ENCODE results near the gene ZRANB1. TPM values are rescaled to one million over a fixed set of nuclear protein-coding genes. Genes with fewer than 3 reads are reported as not detected.

Gene ZRANB1
- total and polyA plus RNA-seq, 2 of the 4 experiments (the other 2 are of a cell fraction): 11.2 to 24.7 TPM

- Histone ChIP-seq H2BK15ac (ENCODE audit: low read depth, low read length) (no peak overlapping the region), H3K18ac (ENCODE audit: low read depth, low read length) (no peak overlapping the region), H3K27me3 (ENCODE audit: control insufficient read depth, insufficient read depth, low read length) (no peaks in the 10 kb centered on the region), H2AK5ac (ENCODE audit: low read depth, low read length) (no peak overlapping the region), H3K56ac (ENCODE audit: extremely low read depth, insufficient read depth, low read length) (no peak overlapping the region), H4K5ac (ENCODE audit: low read depth, low read length) (no peak overlapping the region), H3K4me2 (ENCODE audit: low read depth, low read length) (no peak overlapping the region), H2BK120ac (ENCODE audit: low read depth, low read length) (no peak overlapping the region), H3K9me3 (ENCODE audit: control insufficient read depth, insufficient read depth, low read length) (no peaks in the 10 kb centered on the region), H4K20me1 (ENCODE audit: insufficient read depth, low read length) (peaks cover 72% of the 10 kb centered on the region), H3K23ac (ENCODE audit: low read depth, low read length) (no peak overlapping the region), H2BK20ac (ENCODE audit: low read depth, low read length) (no peak overlapping the region), H3K36me3 (ENCODE audit: control insufficient read depth, insufficient read depth, low read length) (peaks cover 30% of the 10 kb centered on the region; the same call in 1 of the 2 replicates), H3K79me1 (ENCODE audit: low read depth in 1 of 2, low read length in 2 of 2) (peaks cover 29 to 91% of the 10 kb centered on the region in 2 experiments), H4K8ac (ENCODE audit: low read depth in 2 of 2, low read length in 2 of 2) (no peak overlapping the region), H2AK9ac (replicated peaks; ENCODE audit: low read depth, low read length, poor library complexity) (no peak overlapping the region), H3K27ac (ENCODE audit: insufficient read depth, low read length) (no peak overlapping the region), H3K9ac (ENCODE audit: low read depth, low read length) (no peak overlapping the region), H2BK5ac (ENCODE audit: low read depth, low read length, poor library complexity, severe bottlenecking) (no peak overlapping the region), H4K91ac (ENCODE audit: insufficient read depth, low read depth, low read length) (no peak overlapping the region), H3K4me3 (ENCODE audit: insufficient read depth, low read depth, low read length) (no peak overlapping the region), H3K9me1 (ENCODE audit: insufficient read depth, low read length) (peaks cover 39% of the 10 kb centered on the region), H3K4ac (ENCODE audit: low read depth, low read length) (no peak overlapping the region), H2AFZ (replicated peaks; ENCODE audit: low read length, poor library complexity) (no peak overlapping the region), H3K4me1 (ENCODE audit: control insufficient read depth, insufficient read depth, low read length) (peaks cover 37% of the 10 kb centered on the region), H3K14ac (replicated peaks; ENCODE audit: low read depth, low read length) (no peak overlapping the region)
- dilution Hi-C loops (cut with HindIII; ENCODE audit: low sequenced_read_pairs, unreplicated experiment): no loop called here
- CTCF ChIA-PET: no interaction called here
- no TSS peak for BruUV-seq (replicated peaks)
- intact Hi-C loops (cut with micrococcal nuclease): no loop called here
- ATAC-seq (ENCODE audit: low read depth): no peak
- POLR2A ChIA-PET (ENCODE audit: unreplicated experiment): no interaction called here
- in situ Hi-C loops (cut with MboI; ENCODE audit: low sequenced_read_pairs): no loop called here
- 100% methylated on average over 1 of the region's 14 CpGs; no CpG with 5 or more reads in 1 of the 2 experiments for WGBS, 2 experiments (ENCODE audit: extremely low coverage in 2 of 2, insufficient read length in 1 of 2)
- TF ChIP-seq BHLHE40 (IDR thresholded peaks at IDR 0.05; ENCODE audit: low read depth, low read length) (no peak), MXI1 (IDR thresholded peaks at IDR 0.05; ENCODE audit: borderline replicate concordance, low read depth, low read length) (no peak), CEBPB (IDR thresholded peaks at IDR 0.05; ENCODE audit: low read depth, low read length) (no peak), MAZ (IDR thresholded peaks at IDR 0.05; ENCODE audit: borderline replicate concordance, low read depth, low read length) (no peak), SMC3 (IDR thresholded peaks at IDR 0.05; ENCODE audit: low read depth, low read length) (no peak)
- no peak for DNase-seq
Observed at GRCh38 chr10:125003901-125004467, 62.1 kb downstream of the ZRANB1 start.

Measured in IMR-90 (cell line).